Activated CD8-positive, alpha-beta T cell treated with anti-CD3 and anti-CD28 coated beads for 36 hours (primary cell): Measurements from ENCODE around the gene SELL. TPM values are rescaled to one million over a fixed set of nuclear protein-coding genes. Genes with fewer than 3 reads are reported as not detected.

ENCODE experiments used
- ATAC-seq: fragments of 200-7000 bp; cut with Tn5 transposase; one replicate; pipeline ENCODE4 v1.10.0; 2021; ENCODE audit warnings: mild to moderate bottlenecking, moderate library complexity
- CTCF ChIA-PET: fragments of 350-600 bp; sonication (Branson Sonifier 250); formaldehyde crosslinking; loops from one replicate; lab custom pipeline; 2021; ENCODE audit warnings: antibody characterized with exemption; lab: Charles Lee
- POLR2A ChIA-PET: fragments of 350-600 bp; sonication (Branson Sonifier 250); formaldehyde crosslinking; loops from one replicate; lab custom pipeline; 2021; ENCODE audit warnings: antibody characterized with exemption; lab: Charles Lee
- DNase-seq: peaks from one replicate; pipeline ENCODE4 v3.0.0-alpha.2; 2020
- H3K27ac Mint-ChIP-seq: one replicate; pipeline ENCODE4 v1.8.0; 2021; ENCODE audit warnings: mild to moderate bottlenecking, mixed read lengths
- H3K27me3 Mint-ChIP-seq: one replicate; pipeline ENCODE4 v1.8.0; 2021; ENCODE audit warnings: mixed read lengths
- H3K36me3 Mint-ChIP-seq: one replicate; pipeline ENCODE4 v1.8.0; 2021; ENCODE audit warnings: low read depth, mixed read lengths
- H3K4me1 Mint-ChIP-seq: one replicate; pipeline ENCODE4 v1.8.0; 2021; ENCODE audit warnings: low read depth, mixed read lengths
- H3K4me3 Mint-ChIP-seq: one replicate; pipeline ENCODE4 v1.8.0; 2021; ENCODE audit warnings: mild to moderate bottlenecking, moderate library complexity, mixed read lengths
- H3K9me3 Mint-ChIP-seq: one replicate; pipeline ENCODE4 v1.8.0; 2021; ENCODE audit warnings: mixed read lengths
- CTCF ChIP-seq: fragments of 200-600 bp; IDR thresholded peaks from one replicate; pipeline ENCODE4 v1.8.0; 2022; ENCODE audit warnings: antibody characterized with exemption, mild to moderate bottlenecking
- intact Hi-C: fragments of 100-400 bp; cut with micrococcal nuclease; formaldehyde crosslinking; loops from one replicate; pipeline ENCODE4 v1.10.0; 2022
- total RNA-seq, 2 experiments: library from RNA; stranded (reverse); gene quantifications; one replicate each; pipeline ENCODE4 v1.2.3, GENCODE V29; 2021

Gene SELL
- total RNA-seq, 2 experiments from 2014 or later: 105 to 110 TPM

DNA sequence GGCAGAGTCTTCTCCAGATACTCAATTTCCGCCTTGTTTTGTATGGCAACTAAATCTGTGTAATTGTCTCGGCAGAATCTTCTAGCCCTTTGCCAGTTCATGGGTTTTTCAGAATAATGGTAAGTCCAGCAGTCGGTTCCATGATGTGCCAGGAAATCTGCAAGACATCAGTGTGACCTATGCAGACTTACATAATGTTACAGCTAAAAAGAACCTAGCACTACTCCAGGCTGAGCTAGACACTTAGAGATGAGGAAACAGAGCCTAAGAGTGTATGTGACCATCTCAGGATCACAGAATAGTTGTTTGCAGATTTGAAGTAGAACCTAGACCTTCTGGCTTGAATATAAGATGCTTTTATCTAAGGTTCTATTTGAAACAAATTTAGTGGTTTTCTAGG is 2.8 kb downstream of the SELL start:
- Mint-ChIP-seq H3K36me3 (peaks cover 54% of the 10 kb centered on the region), H3K9me3 (peaks cover 9% of the 10 kb centered on the region), H3K27ac (peak overlapping the region; percentile 95), H3K4me3 (peak overlapping the region; percentile 79), H3K27me3 (no peaks in the 10 kb centered on the region), H3K4me1 (peaks cover 49% of the 10 kb centered on the region)
- CTCF ChIA-PET: interaction anchor here (1.2 to 6.7 kb wide), 6 partner anchors 14 to 123 kb away, joined by 3 to 89 read pairs (median 11); partner anchors contain the start of gene F5
- POLR2A ChIA-PET: interaction anchor here (0.6 to 6.5 kb wide), 8 partner anchors 17 to 222 kb away, joined by 3 to 66 read pairs (median 4); partner anchors contain the start of gene F5
- no peak for DNase-seq
- TF ChIP-seq CTCF: no peak
- no peak for ATAC-seq
- intact Hi-C loops: no loop called here

GRCh38 chr1:169707912-169708604 is 3.4 kb downstream of the SELL start:
- ChIA-PET CTCF (interaction anchor here (1.7 to 6.7 kb wide), 6 partner anchors 15 to 122 kb away, joined by 5 to 89 read pairs (median 16); partner anchors contain the start of gene F5), POLR2A (interaction anchor here (0.6 to 6.5 kb wide), 7 partner anchors 16 to 221 kb away, joined by 3 to 66 read pairs (median 4); partner anchors contain the start of gene F5)
- ATAC-seq: peak; percentile 31
- peak overlapping the region; percentile 95 for H3K27ac Mint-ChIP-seq
- peak overlapping the region; percentile 79 for H3K4me3 Mint-ChIP-seq
- peak; percentile 63 for DNase-seq
- H3K9me3 Mint-ChIP-seq: peaks cover 4% of the 10 kb centered on the region
- no peak for TF ChIP-seq CTCF
- peaks cover 55% of the 10 kb centered on the region for H3K4me1 Mint-ChIP-seq
- H3K36me3 Mint-ChIP-seq: peaks cover 58% of the 10 kb centered on the region
- intact Hi-C loops: no loop called here
- H3K27me3 Mint-ChIP-seq: no peaks in the 10 kb centered on the region

DNA sequence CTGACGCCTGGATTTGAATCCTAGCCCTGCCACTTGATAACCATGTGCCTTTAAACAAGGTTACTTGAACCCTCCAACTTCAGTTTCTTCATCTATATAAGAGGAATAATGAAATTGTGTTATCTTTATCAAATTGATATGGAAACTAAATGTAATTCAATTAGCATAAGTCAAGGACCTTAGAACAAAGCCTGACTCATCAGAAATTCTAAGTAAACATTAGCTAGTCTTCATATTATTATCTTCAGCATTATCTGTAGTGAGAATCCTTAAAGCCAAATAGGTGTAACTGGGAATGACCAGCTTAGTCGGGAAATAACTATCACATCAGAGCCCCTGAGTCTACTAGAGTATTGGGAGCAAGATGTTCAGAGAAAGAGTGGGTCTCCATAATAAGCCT is 6.6 kb downstream of the SELL start:
- Mint-ChIP-seq H3K4me3 (peak overlapping the region; percentile 43), H3K36me3 (peaks cover 84% of the 10 kb centered on the region), H3K9me3 (peaks cover 3% of the 10 kb centered on the region), H3K27ac (peak overlapping the region; percentile 92), H3K27me3 (no peaks in the 10 kb centered on the region), H3K4me1 (peaks cover 73% of the 10 kb centered on the region)
- CTCF ChIA-PET: interaction anchor here (1.0 to 6.7 kb wide), 6 partner anchors 9 to 158 kb away, joined by 3 to 89 read pairs (median 10); partner anchors contain the start of gene F5
- POLR2A ChIA-PET: interaction anchor here (0.6 to 6.5 kb wide), 3 partner anchors 13 to 90 kb away, joined by 3 to 66 read pairs (median 6); partner anchors contain the start of gene METTL18
- intact Hi-C loops: loop anchor here (2.0 kb wide), 1 partner anchor 110 kb away; no protein-coding TSS in a partner anchor
- no peak for TF ChIP-seq CTCF
- DNase-seq (no peak), ATAC-seq (no peak)

GRCh38 chr1:169701261-169702005 is 10.0 kb downstream of the SELL start:
- DNase-seq (no peak), ATAC-seq (peak; percentile 12)
- Mint-ChIP-seq H3K4me3 (peak overlapping the region; percentile 3), H3K4me1 (peaks cover 93% of the 10 kb centered on the region), H3K27ac (peak overlapping the region; percentile 82), H3K36me3 (peaks cover 82% of the 10 kb centered on the region), H3K9me3 (peaks cover 3% of the 10 kb centered on the region), H3K27me3 (no peaks in the 10 kb centered on the region)
- no peak for TF ChIP-seq CTCF
- intact Hi-C loops: no loop called here
- POLR2A ChIA-PET: interaction anchor here (0.7 to 1.2 kb wide), 4 partner anchors 9 to 1145 kb away, joined by 3 to 6 read pairs (median 4); no protein-coding TSS in a partner anchor
- CTCF ChIA-PET: interaction anchor here (1.1 to 5.7 kb wide), 9 partner anchors 8 to 115 kb away, joined by 3 to 43 read pairs (median 6); partner anchors contain the start of gene F5
